OCI-LY7 (cell line): Measurements from ENCODE around the gene TMEM213. TPM values are rescaled to one million over a fixed set of nuclear protein-coding genes. Genes with fewer than 3 reads are reported as not detected.

ENCODE experiments used
- BruUV-seq: library from RNA; stranded (reverse); fragments of 400-500 nt; replicated peaks from 2 replicates; lab custom pipeline; 2021; lab: Mats Ljungman, UMichigan
- CTCF ChIA-PET: fragments of 300-600 bp; sonication (Branson Sonifier 250); formaldehyde crosslinking; loops from one replicate; lab custom pipeline; 2022; ENCODE audit warnings: antibody characterized with exemption; ENCODE audit not compliant: unreplicated experiment; lab: Charles Lee
- POLR2A ChIA-PET: fragments of 300-600 bp; sonication (Branson Sonifier 250); formaldehyde crosslinking; loops from one replicate; lab custom pipeline; 2022; ENCODE audit warnings: antibody characterized with exemption; lab: Charles Lee
- DNase-seq: peaks from one replicate; pipeline ENCODE4 v3.0.0-alpha.2; 2015; ENCODE audit warnings: low spot score
- H2AFZ ChIP-seq: fragments of 200-600 bp; sonication (generic), shearing (Covaris generic); 2 replicates; pipeline ENCODE4 v1.6.1; 2014; ENCODE audit warnings: mild to moderate bottlenecking, antibody characterized with exemption, low read length, moderate library complexity
- H3K27ac ChIP-seq: fragments of 200-600 bp; sonication (generic); 2 replicates; pipeline ENCODE4 v1.5.1; 2014; ENCODE audit warnings: mixed run types, low read depth, mild to moderate bottlenecking, moderate library complexity, low read length, inconsistent platforms; ENCODE audit not compliant: poor library complexity, severe bottlenecking
- H3K36me3 ChIP-seq: fragments of 200-600 bp; sonication (generic); 2 replicates; pipeline ENCODE4 v1.6.1; 2014; ENCODE audit warnings: mild to moderate bottlenecking, antibody characterized with exemption, low read length, moderate library complexity, mixed read lengths; ENCODE audit not compliant: insufficient read depth
- H3K4me1 ChIP-seq: fragments of 200-600 bp; sonication (generic); 2 replicates; pipeline ENCODE4 v1.5.1; 2014; ENCODE audit warnings: mild to moderate bottlenecking, low read length; ENCODE audit not compliant: insufficient read depth, poor library complexity, severe bottlenecking
- H3K4me2 ChIP-seq: fragments of 200-600 bp; sonication (generic); 2 replicates; pipeline ENCODE4 v1.6.1; 2014; ENCODE audit warnings: mild to moderate bottlenecking, low read length
- H3K4me3 ChIP-seq: fragments of 200-600 bp; sonication (generic); 2 replicates; pipeline ENCODE4 v1.5.1; 2014; ENCODE audit warnings: mild to moderate bottlenecking, low read depth, low read length; ENCODE audit not compliant: poor library complexity, severe bottlenecking
- H3K79me2 ChIP-seq: fragments of 200-600 bp; sonication (generic); 2 replicates; pipeline ENCODE4 v1.6.1; 2016; ENCODE audit warnings: low read depth, mild to moderate bottlenecking, low read length, moderate library complexity, mixed read lengths; ENCODE audit not compliant: insufficient read depth
- H3K9me2 ChIP-seq: fragments of 200-600 bp; sonication (generic); 2 replicates; pipeline ENCODE4 v1.6.1; 2016; ENCODE audit warnings: mild to moderate bottlenecking, low read length, mixed read lengths; ENCODE audit not compliant: insufficient read depth
- H3K9me3 ChIP-seq: fragments of 200-600 bp; sonication (generic); 2 replicates; pipeline ENCODE4 v1.6.1; 2014; ENCODE audit warnings: mild to moderate bottlenecking, mixed run types, low read length, mixed read lengths
- H4K20me1 ChIP-seq: fragments of 200-600 bp; sonication (generic); 2 replicates; pipeline ENCODE4 v1.6.1; 2014; ENCODE audit warnings: mild to moderate bottlenecking, antibody characterized with exemption, low read length, moderate library complexity, mixed read lengths; ENCODE audit not compliant: insufficient read depth
- EZH2phosphoT487 ChIP-seq: fragments of 200-600 bp; sonication (generic); IDR thresholded peaks from 2 replicates; pipeline ENCODE4 v1.6.1; 2018; ENCODE audit warnings: low read depth, borderline replicate concordance, mild to moderate bottlenecking, mixed run types, antibody characterized with exemption, low read length, moderate library complexity, mixed read lengths
- intact Hi-C: fragments of 100-400 bp; cut with micrococcal nuclease; formaldehyde crosslinking; loops from one replicate; pipeline ENCODE4 v1.10.0; 2022; ENCODE audit not compliant: unreplicated experiment
- total RNA-seq, 2 experiments: library from RNA; depleted of rRNA in 1 of 2; stranded (reverse); fragments of >200 nt in 1 of 2; shearing (Covaris generic) in 1 of 2; gene quantifications; 2 replicates each; pipeline ENCODE4 v1.2.3, GENCODE V29; 2014 to 2022
- TF ChIP-seq, protein P1 (sequence below): fragments of 200-600 bp; sonication (generic); conservative IDR thresholded peaks from 2 replicates; pipeline ENCODE4 v1.5.1; 2014; ENCODE audit warnings: mild to moderate bottlenecking, antibody characterized with exemption, low read length, moderate library complexity, mixed read lengths

Gene TMEM213
- total RNA-seq, 2 experiments from 2014 or later = not detected

DNA sequence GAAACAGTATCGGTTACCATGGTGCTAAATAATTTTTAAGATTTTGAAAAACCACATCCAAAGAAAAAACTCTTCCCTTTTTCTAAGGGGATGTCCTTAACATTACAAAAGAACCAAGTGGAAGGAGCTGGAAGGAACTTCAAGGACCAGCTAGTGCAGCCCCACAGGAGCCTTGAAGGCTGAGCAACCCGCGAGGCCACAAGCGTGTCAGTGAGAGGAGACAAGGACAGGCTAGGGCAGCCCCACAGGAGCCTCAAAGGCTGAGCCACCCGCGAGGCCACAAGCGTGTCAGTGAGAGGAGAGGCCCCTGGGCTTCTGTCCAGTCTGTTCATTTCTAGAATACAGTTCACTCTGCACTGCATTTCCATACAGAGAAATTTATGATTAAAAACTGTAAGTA lies 80.3 kb downstream of the TMEM213 start:
- ChIA-PET CTCF (no interaction called here), POLR2A (interaction anchor here (1.8 kb wide), 1 partner anchor 18 kb away, joined by 6 read pairs; no protein-coding TSS in a partner anchor)
- H3K9me3 ChIP-seq = no peaks in the 10 kb centered on the region
- no TSS peak for BruUV-seq
- no peaks in the 10 kb centered on the region for H3K4me1 ChIP-seq
- no peak for DNase-seq
- no peaks in the 10 kb centered on the region for H3K36me3 ChIP-seq
- no peak overlapping the region for H3K4me2 ChIP-seq
- H4K20me1 ChIP-seq = no peaks in the 10 kb centered on the region
- no peaks in the 10 kb centered on the region for H3K79me2 ChIP-seq
- no peak overlapping the region for H2AFZ ChIP-seq
- no peaks in the 10 kb centered on the region for H3K9me2 ChIP-seq
- intact Hi-C loops = no loop called here
- no peak overlapping the region for H3K27ac ChIP-seq
- TF ChIP-seq EZH2phosphoT487 = no peak
- TF ChIP-seq, protein P1, sequence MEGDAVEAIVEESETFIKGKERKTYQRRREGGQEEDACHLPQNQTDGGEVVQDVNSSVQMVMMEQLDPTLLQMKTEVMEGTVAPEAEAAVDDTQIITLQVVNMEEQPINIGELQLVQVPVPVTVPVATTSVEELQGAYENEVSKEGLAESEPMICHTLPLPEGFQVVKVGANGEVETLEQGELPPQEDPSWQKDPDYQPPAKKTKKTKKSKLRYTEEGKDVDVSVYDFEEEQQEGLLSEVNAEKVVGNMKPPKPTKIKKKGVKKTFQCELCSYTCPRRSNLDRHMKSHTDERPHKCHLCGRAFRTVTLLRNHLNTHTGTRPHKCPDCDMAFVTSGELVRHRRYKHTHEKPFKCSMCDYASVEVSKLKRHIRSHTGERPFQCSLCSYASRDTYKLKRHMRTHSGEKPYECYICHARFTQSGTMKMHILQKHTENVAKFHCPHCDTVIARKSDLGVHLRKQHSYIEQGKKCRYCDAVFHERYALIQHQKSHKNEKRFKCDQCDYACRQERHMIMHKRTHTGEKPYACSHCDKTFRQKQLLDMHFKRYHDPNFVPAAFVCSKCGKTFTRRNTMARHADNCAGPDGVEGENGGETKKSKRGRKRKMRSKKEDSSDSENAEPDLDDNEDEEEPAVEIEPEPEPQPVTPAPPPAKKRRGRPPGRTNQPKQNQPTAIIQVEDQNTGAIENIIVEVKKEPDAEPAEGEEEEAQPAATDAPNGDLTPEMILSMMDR = no peak
- H3K4me3 ChIP-seq = no peak overlapping the region

DNA sequence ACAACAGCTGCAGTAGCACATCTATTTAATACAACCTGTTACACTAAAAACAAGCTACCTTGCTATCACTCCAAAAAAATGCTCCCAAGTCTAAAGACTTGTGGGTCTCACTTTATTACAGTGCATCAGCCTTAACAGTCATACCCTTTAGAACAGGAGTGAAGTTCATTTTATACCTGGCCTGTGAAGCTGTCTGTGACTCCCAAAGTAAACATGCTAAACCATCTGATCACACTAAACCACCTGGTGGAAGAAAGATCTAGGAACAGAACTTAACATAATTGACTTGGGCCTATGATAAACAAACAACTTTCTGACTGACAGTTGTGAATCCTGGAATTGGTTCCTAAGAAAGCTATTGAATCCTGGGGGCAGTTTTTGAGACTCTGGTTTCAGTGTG lies 81.1 kb downstream of the TMEM213 start:
- H4K20me1 ChIP-seq = no peaks in the 10 kb centered on the region

DNA sequence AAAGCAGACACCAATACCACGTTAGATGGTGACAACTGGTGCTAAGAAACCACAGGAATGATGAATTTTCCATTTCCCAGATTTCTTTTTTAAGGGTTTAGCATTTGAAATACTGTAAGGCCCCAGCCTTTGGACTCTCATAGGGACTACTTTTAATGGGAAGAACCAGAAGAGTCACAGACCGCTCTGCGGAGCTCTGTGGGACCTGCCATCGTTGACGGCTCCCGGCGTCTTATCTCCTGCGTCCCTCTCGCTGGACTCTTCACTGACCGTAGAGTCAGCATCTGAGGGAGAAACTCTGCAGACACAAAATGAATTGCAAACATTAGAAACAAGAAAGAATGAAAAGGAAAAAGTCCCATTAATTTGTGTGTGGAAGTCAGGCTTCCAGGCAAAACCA lies 81.6 kb downstream of the TMEM213 start:
- H3K9me3 ChIP-seq = no peaks in the 10 kb centered on the region
- H3K4me1 ChIP-seq = no peaks in the 10 kb centered on the region
- no peak overlapping the region for H3K27ac ChIP-seq
- no peak for TF ChIP-seq EZH2phosphoT487
- TF ChIP-seq, protein P1 = no peak
- BruUV-seq = no TSS peak
- H2AFZ ChIP-seq = no peak overlapping the region
- intact Hi-C loops = no loop called here
- H3K9me2 ChIP-seq = no peaks in the 10 kb centered on the region
- POLR2A ChIA-PET = no interaction called here
- no peaks in the 10 kb centered on the region for H4K20me1 ChIP-seq
- no peak overlapping the region for H3K4me2 ChIP-seq
- DNase-seq = no peak
- CTCF ChIA-PET = no interaction called here
- no peaks in the 10 kb centered on the region for H3K36me3 ChIP-seq
- no peak overlapping the region for H3K4me3 ChIP-seq
- no peaks in the 10 kb centered on the region for H3K79me2 ChIP-seq

More for the DNA sequence above, 81.1 kb downstream of the TMEM213 start:
- Histone ChIP-seq H3K9me2 (no peaks in the 10 kb centered on the region), H3K4me1 (no peaks in the 10 kb centered on the region), H3K4me2 (no peak overlapping the region), H3K9me3 (no peaks in the 10 kb centered on the region), H3K4me3 (no peak overlapping the region), H3K27ac (no peak overlapping the region), H2AFZ (no peak overlapping the region), H3K79me2 (no peaks in the 10 kb centered on the region), H3K36me3 (no peaks in the 10 kb centered on the region)
- POLR2A ChIA-PET = interaction anchor here (1.8 kb wide), 1 partner anchor 19 kb away, joined by 6 read pairs; no protein-coding TSS in a partner anchor
- CTCF ChIA-PET = no interaction called here
- BruUV-seq = no TSS peak
- intact Hi-C loops = no loop called here
- TF ChIP-seq, protein P1 = no peak
- TF ChIP-seq EZH2phosphoT487 = no peak
- DNase-seq = no peak
